ENCODE results near the gene LUC7L2.
"Not testable (repeated sequence)": the region's sequence is repeated elsewhere in the genome, so short reads cannot be mapped to it uniquely, and the experiment has no call there.

LUC7L2 gene

GRCh38 chr7:139427788-139428187 lies 68.1 kb downstream of the LUC7L2 start:
- Histone ChIP-seq H3K9me3 (no peaks in the 10 kb centered on the region), H3K27me3 (no peaks in the 10 kb centered on the region), H3K4me1 (no peaks in the 10 kb centered on the region), H3K36me3 (peaks cover 23% of the 10 kb centered on the region), H3K4me3 (ENCODE audit: low read depth, low read length) (no peak overlapping the region)
- no peak for TF ChIP-seq CTCF (IDR thresholded peaks at IDR 0.05; ENCODE audit: low read depth, low read length)
- no peak for DNase-seq

GRCh38 chr7:139429735-139430134 lies 70.0 kb downstream of the LUC7L2 start:
- DNase-seq, H3K4me1 ChIP-seq: not testable (repeated sequence)

GRCh38 chr7:139430443-139430842 lies 70.7 kb downstream of the LUC7L2 start:
- Histone ChIP-seq H3K36me3 (peaks cover 12% of the 10 kb centered on the region; the same call in 1 of the 2 replicates), H3K27me3 (no peaks in the 10 kb centered on the region), H3K9me3 (no peaks in the 10 kb centered on the region), H3K4me3 (ENCODE audit: low read depth, low read length) (no peak overlapping the region), H3K4me1 (no peaks in the 10 kb centered on the region)
- DNase-seq, result no peak
- no peak for TF ChIP-seq CTCF (IDR thresholded peaks at IDR 0.05; ENCODE audit: low read depth, low read length)

More at GRCh38 chr7:139429735-139430134, 70.0 kb downstream of the LUC7L2 start:
- peaks cover 12% of the 10 kb centered on the region; the same call in 1 of the 2 replicates for H3K36me3 ChIP-seq
- not testable (repeated sequence) for H3K27me3 ChIP-seq; H3K4me3 ChIP-seq (ENCODE audit: low read depth, low read length); H3K9me3 ChIP-seq

GRCh38 chr7:139431010-139431409 lies 71.3 kb downstream of the LUC7L2 start:
- H3K27me3 ChIP-seq, result no peaks in the 10 kb centered on the region
- no peak for DNase-seq
- H3K9me3 ChIP-seq, result no peaks in the 10 kb centered on the region
- no peak overlapping the region for H3K4me3 ChIP-seq (ENCODE audit: low read depth, low read length)
- TF ChIP-seq CTCF (IDR thresholded peaks at IDR 0.05; ENCODE audit: low read depth, low read length), result no peak
- peaks cover 12% of the 10 kb centered on the region; the same call in 1 of the 2 replicates for H3K36me3 ChIP-seq
- no peaks in the 10 kb centered on the region for H3K4me1 ChIP-seq

- Histone ChIP-seq H3K9me3 (no peaks in the 10 kb centered on the region), H3K36me3 (peaks cover 12% of the 10 kb centered on the region; the same call in 1 of the 2 replicates), H3K27me3 (no peaks in the 10 kb centered on the region), H3K4me1 (no peaks in the 10 kb centered on the region), H3K4me3 (ENCODE audit: low read depth, low read length) (no peak overlapping the region)
- TF ChIP-seq CTCF (IDR thresholded peaks at IDR 0.05; ENCODE audit: low read depth, low read length), result no peak
- no peak for DNase-seq
Observed at GRCh38 chr7:139431459-139431858, 71.8 kb downstream of the LUC7L2 start.

- no peaks in the 10 kb centered on the region; the same call in 1 of the 2 replicates for H3K36me3 ChIP-seq
- H3K27me3 ChIP-seq, result no peaks in the 10 kb centered on the region
- H3K9me3 ChIP-seq, result no peaks in the 10 kb centered on the region
- no peaks in the 10 kb centered on the region for H3K4me1 ChIP-seq
- DNase-seq, result no peak
- TF ChIP-seq CTCF (IDR thresholded peaks at IDR 0.05; ENCODE audit: low read depth, low read length), result no peak
- H3K4me3 ChIP-seq (ENCODE audit: low read depth, low read length), result no peak overlapping the region
Observed at GRCh38 chr7:139436806-139437205, 77.1 kb downstream of the LUC7L2 start.

- no peak for TF ChIP-seq CTCF (IDR thresholded peaks at IDR 0.05; ENCODE audit: low read depth, low read length)
- Histone ChIP-seq H3K4me1 (no peaks in the 10 kb centered on the region), H3K36me3 (no peaks in the 10 kb centered on the region), H3K4me3 (ENCODE audit: low read depth, low read length) (no peak overlapping the region), H3K9me3 (no peaks in the 10 kb centered on the region), H3K27me3 (no peaks in the 10 kb centered on the region)
- no peak for DNase-seq
Observed at GRCh38 chr7:139439375-139439774, 79.7 kb downstream of the LUC7L2 start.

Data from BE2C (cell line).